CD14-positive monocyte (primary cell): ENCODE data around the gene LINC01488. TPM values are rescaled to one million over a fixed set of nuclear protein-coding genes. Genes with fewer than 3 reads are reported as not detected.

Source experiments
- DNase-seq, 3 donors: peaks; one replicate each; pipeline ENCODE4 v3.0.0-alpha.2; 2011 to 2022
- H2AFZ ChIP-seq: 2 replicates; pipeline ENCODE4 v1.6.0; 2012; ENCODE audit warnings: mild to moderate bottlenecking, low read depth, low read length, inconsistent platforms; ENCODE audit not compliant: insufficient read depth, poor library complexity, severe bottlenecking
- H3K27ac ChIP-seq, 2 donors: 1 replicate in 1 of 2; 2 replicates in 1 of 2; pipeline ENCODE4 v1.5.1; 2012 to 2013; ENCODE audit warnings: low read length in 2 of 2, control low read depth in 1 of 2, inconsistent platforms in 1 of 2, low read depth in 1 of 2, mild to moderate bottlenecking in 1 of 2
- H3K27me3 ChIP-seq, 2 donors: one replicate each; pipeline versions ENCODE4 v1.6.0 to v1.6.1; 2011 to 2013; ENCODE audit warnings: low read length in 2 of 2; ENCODE audit not compliant: control insufficient read depth in 2 of 2, insufficient read depth in 2 of 2
- H3K36me3 ChIP-seq, 2 donors: replicated peaks in 1 of 2; 1 replicate in 1 of 2; 2 replicates in 1 of 2; pipeline versions ENCODE4 v1.5.1 to v1.6.1; 2012 to 2013; ENCODE audit warnings: low read length in 2 of 2, control low read depth in 1 of 2, inconsistent platforms in 1 of 2, mild to moderate bottlenecking in 1 of 2; ENCODE audit not compliant: insufficient read depth in 2 of 2, control insufficient read depth in 1 of 2
- H3K4me1 ChIP-seq, 2 donors: 1 replicate in 1 of 2; 2 replicates in 1 of 2; pipeline versions ENCODE4 v1.5.1 to v1.6.1; 2012 to 2013; ENCODE audit warnings: low read length in 2 of 2, control low read depth in 1 of 2, inconsistent platforms in 1 of 2, mild to moderate bottlenecking in 1 of 2, moderate library complexity in 1 of 2; ENCODE audit not compliant: insufficient read depth in 2 of 2, control insufficient read depth in 1 of 2
- H3K4me2 ChIP-seq: replicated peaks from 2 replicates; pipeline ENCODE3; 2012; ENCODE audit warnings: low read length, moderate library complexity, mild to moderate bottlenecking; ENCODE audit not compliant: poor library complexity, severe bottlenecking; ENCODE audit errors: extremely low read depth
- H3K4me3 ChIP-seq, 3 experiments: fragments of 200-600 bp in 1 of 3; sonication (generic) in 1 of 3; replicated peaks in 1 of 3; 1 replicate in 2 of 3; 2 replicates in 1 of 3; pipeline ENCODE4 v1.5.1; 2011 to 2013; ENCODE audit warnings: low read length in 3 of 3, mild to moderate bottlenecking in 3 of 3, control low read depth in 2 of 3, low read depth in 2 of 3, inconsistent platforms in 1 of 3, moderate library complexity in 1 of 3
- H3K79me2 ChIP-seq: 2 replicates; pipeline ENCODE4 v1.6.0; 2012; ENCODE audit warnings: mild to moderate bottlenecking, control low read depth, inconsistent platforms, low read length, moderate library complexity; ENCODE audit not compliant: insufficient read depth
- H3K9ac ChIP-seq: 2 replicates; pipeline ENCODE4 v1.6.0; 2017; ENCODE audit warnings: low read length, mild to moderate bottlenecking; ENCODE audit not compliant: insufficient read depth, poor library complexity, severe bottlenecking
- H3K9me3 ChIP-seq, 2 donors: replicated peaks in 1 of 2; 1 replicate in 1 of 2; 2 replicates in 1 of 2; pipeline versions ENCODE4 v1.5.1 to v1.6.1; 2012 to 2013; ENCODE audit warnings: low read length in 2 of 2, control low read depth in 1 of 2; ENCODE audit not compliant: control insufficient read depth in 1 of 2, insufficient read depth in 1 of 2
- H4K20me1 ChIP-seq: 2 replicates; pipeline ENCODE4 v1.6.0; 2012; ENCODE audit warnings: mild to moderate bottlenecking, low read length, control low read depth, moderate library complexity; ENCODE audit not compliant: insufficient read depth
- H3K27ac Mint-ChIP-seq, 7 donors: one replicate each; pipeline ENCODE4 v1.8.0; 2020; ENCODE audit warnings: mild to moderate bottlenecking in 7 of 7, mixed read lengths in 7 of 7, moderate library complexity in 6 of 7, inconsistent platforms in 2 of 7
- H3K27me3 Mint-ChIP-seq, 3 donors: one replicate each; pipeline ENCODE4 v1.8.0; 2021 to 2022; ENCODE audit warnings: low read depth in 3 of 3, mild to moderate bottlenecking in 3 of 3, mixed read lengths in 3 of 3, moderate library complexity in 3 of 3, inconsistent platforms in 1 of 3
- H3K36me3 Mint-ChIP-seq, 2 donors: one replicate each; pipeline ENCODE4 v1.8.0; 2020; ENCODE audit warnings: mixed read lengths in 2 of 2, inconsistent platforms in 1 of 2, mild to moderate bottlenecking in 1 of 2
- H3K4me1 Mint-ChIP-seq: one replicate; pipeline ENCODE4 v1.8.0; 2020; ENCODE audit warnings: mild to moderate bottlenecking, mixed read lengths
- H3K4me3 Mint-ChIP-seq, 2 donors: one replicate each; pipeline ENCODE4 v1.8.0; 2020; ENCODE audit warnings: mild to moderate bottlenecking in 2 of 2, mixed read lengths in 2 of 2, moderate library complexity in 1 of 2
- H3K9me3 Mint-ChIP-seq, 7 donors: one replicate each; pipeline ENCODE4 v1.8.0; 2020 to 2022; ENCODE audit warnings: mixed read lengths in 7 of 7, mild to moderate bottlenecking in 6 of 7, moderate library complexity in 6 of 7, inconsistent platforms in 2 of 7
- CTCF ChIP-seq: fragments of 200-600 bp; IDR thresholded peaks from one replicate; pipeline ENCODE4 v1.8.0; 2022; ENCODE audit warnings: antibody characterized with exemption, mild to moderate bottlenecking
- WGBS: methylation state at CpG from one replicate; pipeline ENCODE4 v1.1.5; 2013; ENCODE audit warnings: missing lambda C conversion rate; ENCODE audit not compliant: insufficient coverage; 5-methylcytosine and 5-hydroxymethylcytosine counted together
- intact Hi-C, 2 donors: fragments of 100-400 bp; cut with micrococcal nuclease; formaldehyde crosslinking; loops; one replicate each; pipeline versions ENCODE4 v1.15.0 to v1.15.1; 2023
- polyA plus RNA-seq, 3 donors: library from polyadenylated mRNA; depleted of rRNA in 1 of 3; unstranded in 2 of 3; stranded (reverse) in 1 of 3; fragments of 300-500 nt in 2 of 3; fragments of >200 nt in 1 of 3; fragmentation: Illumina TruSeq in 2 of 3; gene quantifications; 1 replicate in 2 of 3; 2 replicates in 1 of 3; pipeline ENCODE4 v1.2.3, GENCODE V29; 2012 to 2021

Gene LINC01488
- polyA plus RNA-seq, 3 donors: not detected

- Histone ChIP-seq H4K20me1 (peaks cover 6% of the 10 kb centered on the region), H3K9me3 (no peaks in the 10 kb centered on the region), H3K36me3 (no peaks in the 10 kb centered on the region), H3K9ac (no peak overlapping the region), H3K4me2 (peak overlapping the region; percentile 69), H2AFZ (peak overlapping the region; percentile 51), H3K79me2 (no peaks in the 10 kb centered on the region), H3K4me1 (peaks cover 36 to 41% of the 10 kb centered on the region in 2 donors), H3K27me3 (peaks cover 0 to 22% of the 10 kb centered on the region in 2 donors), H3K27ac (no peak overlapping the region), H3K4me3 (peak overlapping the region in 1 of 3 experiments; percentile 55)
- Mint-ChIP-seq H3K27me3 (peaks cover 38 to 69% (median 56%) of the 10 kb centered on the region in 3 donors), H3K9me3 (peaks cover 0 to 2% (median 0%) of the 10 kb centered on the region in 7 donors), H3K36me3 (peaks cover 0 to 2% of the 10 kb centered on the region in 2 donors), H3K27ac (peak overlapping the region in 5 of 7 donors; percentile 41 to 82 (median 57)), H3K4me1 (peaks cover 42% of the 10 kb centered on the region), H3K4me3 (peak overlapping the region; percentile 59 to 83)
- DNase-seq: peak; percentile 60 to 79 (median 71)
- TF ChIP-seq CTCF: no peak
- intact Hi-C loops: no loop called here
- WGBS: 4% methylated on average over 44 of the region's 48 CpGs
Measured at GRCh38 chr11:69443138-69443967, 38.1 kb upstream of the LINC01488 start.

- Histone ChIP-seq H3K9me3 (no peaks in the 10 kb centered on the region), H4K20me1 (peaks cover 6% of the 10 kb centered on the region), H3K27ac (no peak overlapping the region), H3K79me2 (no peaks in the 10 kb centered on the region), H3K36me3 (no peaks in the 10 kb centered on the region), H3K4me1 (peaks cover 36 to 45% of the 10 kb centered on the region in 2 donors), H3K4me3 (peak overlapping the region in 1 of 3 experiments; percentile 55), H3K4me2 (peak overlapping the region; percentile 69), H2AFZ (no peak overlapping the region), H3K27me3 (peaks cover 0 to 24% of the 10 kb centered on the region in 2 donors), H3K9ac (no peak overlapping the region)
- no peak for TF ChIP-seq CTCF
- H3K4me3 Mint-ChIP-seq: peak overlapping the region; percentile 59 to 83
- no peak for DNase-seq
- H3K9me3 Mint-ChIP-seq: peaks cover 0 to 2% (median 0%) of the 10 kb centered on the region in 7 donors
- intact Hi-C loops: loop anchor here in 1 of 2 donors (2.0 kb wide), 1 partner anchor 147 kb away; no protein-coding TSS in a partner anchor
- H3K36me3 Mint-ChIP-seq: peaks cover 0 to 2% of the 10 kb centered on the region in 2 donors
- peak overlapping the region in 6 of 7 donors; percentile 48 to 83 (median 62) for H3K27ac Mint-ChIP-seq
- 69% methylated on average over 4 of the region's 6 CpGs for WGBS
- H3K27me3 Mint-ChIP-seq: peaks cover 43 to 72% (median 62%) of the 10 kb centered on the region in 3 donors
- H3K4me1 Mint-ChIP-seq: peaks cover 45% of the 10 kb centered on the region
Measured at GRCh38 chr11:69443968-69444364, 37.5 kb upstream of the LINC01488 start.
